Measurements from ENCODE around the gene RNF10.

GRCh38 chr12:120618954-120619615 is 84.9 kb downstream of the RNF10 start:
- TF ChIP-seq CTCF (IDR thresholded peaks at IDR 0.05; ENCODE audit: low read depth, low read length, poor library complexity, severe bottlenecking) (no peak), EZH2phosphoT487 (IDR thresholded peaks at IDR 0.05; ENCODE audit: borderline replicate concordance, low read length) (no peak)

All from DOHH2 (cell line).